NCI-H1417 treated with DMSO at 0.1 percent for 48 hours (cell line): ENCODE measurements around the gene DNAH11.
A peak's percentile ranks its signal among the peaks of the same experiment; 100 is the strongest.

ENCODE experiments used
- DNase-seq: peaks from one replicate; lab custom pipeline; 2025; lab: John Stamatoyannopoulos, UW

Gene DNAH11

DNA sequence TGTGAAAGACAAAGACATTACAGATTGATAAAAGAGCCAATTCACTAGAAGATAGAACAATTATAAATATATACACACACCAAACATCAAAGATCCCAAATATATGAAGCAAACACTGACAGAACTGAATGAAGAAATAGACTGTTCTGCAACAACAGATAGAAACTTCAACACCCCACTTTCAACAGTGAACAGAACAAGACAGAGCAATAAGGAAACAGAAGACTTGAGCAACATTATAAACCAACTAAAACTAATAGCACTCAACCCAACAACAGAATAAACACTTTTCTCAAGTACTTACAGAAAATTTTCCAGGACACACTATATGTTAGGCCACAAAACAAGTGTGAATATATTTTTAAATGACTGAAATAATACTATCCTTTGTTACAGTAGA, 392.0 kb downstream of the DNAH11 start:
- no peak for DNase-seq

DNA sequence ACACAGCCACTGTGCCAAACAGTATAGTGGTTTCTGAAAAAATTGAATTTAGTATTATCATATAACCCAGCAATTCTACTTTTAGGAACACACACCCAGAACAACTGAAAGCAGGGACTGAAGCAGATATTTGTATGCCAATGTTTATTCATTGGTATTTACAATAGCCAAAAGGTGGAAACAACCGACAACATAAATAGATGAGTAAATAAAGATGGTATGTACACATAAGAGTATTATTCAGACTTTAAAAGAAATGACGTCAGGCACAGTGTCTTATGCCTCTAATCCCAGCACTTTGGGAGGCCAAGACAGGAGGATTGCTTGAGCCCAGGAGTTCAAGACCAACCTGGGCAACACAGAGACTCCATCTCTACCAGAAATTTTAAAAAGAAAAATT, 395.6 kb downstream of the DNAH11 start:
- DNase-seq = no peak

DNA sequence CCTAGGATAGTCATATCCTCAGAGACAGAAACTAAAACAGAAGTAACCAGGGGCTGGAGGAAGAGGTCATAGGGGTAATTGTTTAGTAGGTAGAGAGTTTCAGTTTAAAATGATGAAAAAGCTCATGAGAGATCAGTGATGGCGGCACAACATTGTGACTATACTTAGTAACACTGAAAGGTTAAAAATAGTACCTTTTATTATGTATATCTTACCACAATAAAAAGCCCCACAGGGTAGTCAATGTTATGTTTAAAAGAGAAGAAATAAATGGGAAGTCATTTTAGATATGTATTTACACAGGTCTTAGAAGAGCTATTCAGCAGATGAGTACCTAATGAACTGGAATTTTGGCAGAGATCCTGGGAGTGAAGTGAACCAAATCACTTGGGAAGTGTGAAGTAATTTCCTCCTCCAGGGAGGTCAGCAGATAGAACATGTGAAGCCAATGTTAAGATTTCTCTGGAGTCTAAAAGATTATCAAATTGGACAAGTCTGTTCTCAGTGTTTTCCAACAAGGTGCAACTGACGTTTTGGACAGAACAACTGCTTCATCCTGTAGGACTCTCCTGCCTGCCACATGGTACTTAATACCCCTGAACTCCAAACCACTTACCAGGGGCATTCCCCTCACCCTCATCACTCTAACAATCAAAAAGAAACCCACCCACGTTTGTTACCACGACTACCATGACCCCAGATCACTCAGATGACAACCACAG, 396.5 kb downstream of the DNAH11 start:
- no peak for DNase-seq

DNA sequence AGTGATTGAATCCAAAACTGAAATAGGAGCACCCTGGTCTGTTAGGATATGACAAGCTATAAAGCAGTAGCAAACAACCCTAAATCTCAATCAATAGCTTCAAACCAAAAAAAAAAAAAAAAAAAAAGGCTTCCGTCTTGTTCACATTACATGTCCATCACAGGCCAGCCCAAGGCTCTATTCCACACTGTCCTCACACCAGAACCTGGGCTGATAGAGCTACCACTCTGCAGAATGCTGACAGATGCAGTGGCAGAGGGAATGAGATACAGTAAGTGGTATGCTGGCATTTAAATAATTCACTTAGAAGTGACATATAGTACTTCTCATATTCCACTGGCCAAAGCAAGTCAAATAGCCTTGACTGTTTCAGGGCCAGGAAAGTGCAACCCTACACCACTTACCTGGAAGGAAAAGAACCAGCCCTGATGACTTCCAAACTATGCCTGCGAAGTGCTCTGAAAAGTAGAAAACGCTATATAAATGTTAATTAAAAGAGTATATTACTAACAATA, 397.1 kb downstream of the DNAH11 start:
- DNase-seq = no peak

DNA sequence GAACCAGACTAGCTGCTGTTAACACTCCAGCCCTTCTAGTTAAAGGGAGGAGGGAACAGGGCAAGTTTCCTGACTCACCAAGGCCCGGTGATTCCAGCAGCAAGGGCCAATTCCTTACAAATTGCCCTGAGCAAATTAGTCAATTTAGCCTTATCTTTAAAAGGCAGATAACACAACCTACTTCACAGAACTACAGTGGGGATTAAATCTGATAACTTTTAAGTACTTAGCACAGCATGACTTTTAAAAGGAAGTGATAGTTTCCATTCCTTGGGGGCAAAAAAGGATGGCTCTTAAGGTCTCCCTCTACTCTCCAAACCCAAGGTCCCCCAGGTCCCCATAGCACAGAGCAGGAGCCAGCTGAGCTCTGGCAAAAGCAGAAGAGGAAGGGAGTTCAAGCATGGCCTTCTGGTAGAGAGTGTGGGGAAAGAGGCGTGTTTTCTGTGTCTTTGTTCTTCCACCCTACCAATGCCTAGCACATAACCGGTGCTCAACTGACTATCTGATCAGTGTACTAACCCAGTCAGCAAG, 398.8 kb downstream of the DNAH11 start:
- DNase-seq = no peak

DNA sequence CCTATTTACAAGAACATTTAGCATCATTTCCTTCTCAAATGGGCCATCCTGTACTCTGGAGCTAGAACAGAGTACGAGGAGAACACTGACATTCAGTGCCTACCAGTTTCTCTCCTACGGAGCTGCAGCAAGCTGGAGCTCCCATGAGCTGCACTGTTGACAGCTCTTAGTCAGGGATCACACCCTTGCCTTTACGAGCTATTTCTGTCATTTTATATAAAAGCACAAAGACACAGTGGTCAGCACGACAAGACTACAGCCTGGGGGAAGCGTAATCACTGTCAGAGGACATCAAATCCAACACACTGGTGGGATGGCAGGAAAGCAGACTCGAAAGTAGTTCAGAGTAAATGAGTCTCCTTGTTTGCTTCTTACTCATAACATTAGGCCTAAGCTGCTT, 400.1 kb downstream of the DNAH11 start:
- no peak for DNase-seq

DNA sequence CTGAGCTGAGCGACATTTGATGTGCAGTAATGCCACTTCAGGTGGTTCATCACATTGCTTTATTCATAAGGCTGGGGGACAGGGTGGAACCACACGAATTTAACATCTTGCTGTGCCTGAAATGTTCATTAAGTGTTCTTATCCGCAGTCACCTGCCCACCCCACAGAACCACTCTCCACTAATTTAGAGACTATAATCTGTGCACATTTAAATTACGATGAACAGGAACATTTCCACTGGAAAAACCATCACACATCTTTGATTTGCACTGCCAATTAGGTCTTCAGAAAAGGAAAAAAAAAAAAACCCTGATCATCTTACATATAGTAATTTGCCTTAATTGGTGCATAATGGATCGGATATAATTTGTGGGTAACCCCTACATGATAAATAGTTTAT, 400.6 kb downstream of the DNAH11 start:
- DNase-seq = no peak

DNA sequence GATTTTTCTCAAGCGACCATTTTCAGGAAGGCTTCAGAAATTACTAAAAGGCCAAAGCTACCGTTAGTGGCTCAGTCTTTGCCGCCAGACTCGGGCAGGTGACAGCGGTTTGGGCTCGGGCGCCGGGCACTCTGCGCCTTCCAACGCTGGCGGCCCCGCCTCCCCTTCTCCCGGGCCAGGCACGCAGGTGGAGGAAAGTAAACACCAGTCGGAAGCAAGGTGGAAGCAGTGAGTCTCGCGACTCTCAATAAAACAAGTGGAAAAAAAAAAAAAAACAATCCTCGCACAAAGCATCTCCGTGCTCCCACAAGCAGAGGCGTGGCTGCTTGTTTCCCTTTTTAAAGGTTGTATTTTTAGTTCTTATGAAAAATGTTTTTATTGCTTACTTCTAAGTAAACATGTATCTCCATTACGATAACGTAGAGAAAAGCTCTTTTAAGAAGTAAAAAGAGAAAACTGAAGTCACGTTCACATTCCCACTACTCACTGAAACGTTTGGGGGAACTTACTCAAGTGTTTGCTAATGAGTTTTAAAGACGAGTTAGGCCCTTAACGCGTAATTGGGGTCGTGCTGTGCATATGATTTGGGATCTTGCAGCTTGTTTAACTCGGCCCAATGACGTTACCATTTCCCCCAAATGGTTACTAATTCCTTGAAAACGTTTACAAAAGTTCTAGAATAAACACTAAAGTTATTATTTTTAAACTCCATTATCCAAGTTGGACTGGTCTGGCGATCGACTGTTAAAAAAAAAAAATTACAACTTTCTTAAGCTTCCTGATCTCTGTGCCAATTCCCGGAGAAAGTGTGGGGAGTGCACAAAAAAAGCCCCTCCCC, 402.0 kb downstream of the DNAH11 start:
- DNase-seq = peak; percentile 42

DNA sequence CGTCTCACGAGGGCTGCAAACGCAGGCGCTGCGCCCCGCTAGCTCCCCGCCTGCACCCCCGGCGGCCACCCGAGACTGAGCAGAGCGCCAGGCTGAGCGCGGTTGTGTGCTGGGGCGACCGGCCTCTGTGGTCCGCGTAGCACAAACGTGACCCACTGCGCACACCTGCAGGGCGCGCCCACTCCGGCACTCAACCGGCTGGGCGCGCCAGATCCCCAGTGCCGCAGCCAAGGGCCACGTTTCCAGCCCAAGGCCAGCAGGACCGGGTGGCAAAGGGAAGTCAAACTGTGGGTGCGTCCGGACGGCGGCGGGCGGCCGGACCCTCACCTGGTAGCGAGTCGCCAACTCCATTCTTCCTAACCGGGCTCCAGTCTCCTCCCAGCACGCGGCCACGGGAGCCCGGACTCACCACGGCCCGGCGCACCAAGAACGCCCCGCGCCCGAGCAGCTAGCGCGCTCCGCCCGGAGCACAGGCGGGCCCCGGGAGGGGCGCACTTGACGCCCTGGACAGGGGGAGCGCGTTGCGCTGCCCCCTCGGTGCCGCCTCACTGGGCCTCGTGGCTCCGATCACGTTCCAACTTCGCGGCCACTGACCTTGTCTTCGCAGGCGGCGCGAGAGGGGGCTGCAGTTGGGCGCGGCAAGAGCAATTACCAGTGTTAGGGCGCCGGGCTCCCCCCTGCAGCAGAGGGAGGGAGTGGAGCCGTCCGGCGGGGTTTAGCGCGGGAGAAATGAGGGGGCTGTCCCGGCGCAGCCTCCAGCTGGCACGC, 402.8 kb downstream of the DNAH11 start, which contains the start of gene CDCA7L:
TSS of gene CDCA7L (minus strand) at position 446 of the 768 bp plus-strand sequence. CDS start at position 351, 95 bp downstream.
- DNase-seq = peak; percentile 70

DNA sequence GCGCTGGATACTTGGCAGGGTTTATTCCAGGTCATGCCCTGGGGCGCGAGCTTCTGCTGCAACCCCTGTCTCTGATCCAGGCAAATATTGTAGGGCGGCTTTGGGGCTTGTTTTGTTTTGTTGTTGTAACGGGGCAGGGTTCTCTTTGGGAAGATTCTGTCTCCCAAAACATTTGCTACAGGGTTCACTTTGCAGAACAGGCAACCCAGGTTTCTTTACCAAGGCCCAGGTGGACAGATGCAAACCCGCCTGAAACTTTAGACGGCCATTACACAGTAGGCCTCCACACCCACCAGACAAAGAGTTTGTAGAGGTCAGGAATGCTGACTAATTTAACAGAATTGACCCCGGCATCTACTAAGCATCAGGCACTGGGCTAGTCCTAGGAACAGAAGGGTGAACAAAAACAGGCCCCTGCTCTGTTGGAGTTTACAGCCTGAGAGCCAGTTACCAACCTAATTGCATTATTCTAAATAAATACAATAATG, 403.4 kb downstream of the DNAH11 start:
- DNase-seq = no peak

DNA sequence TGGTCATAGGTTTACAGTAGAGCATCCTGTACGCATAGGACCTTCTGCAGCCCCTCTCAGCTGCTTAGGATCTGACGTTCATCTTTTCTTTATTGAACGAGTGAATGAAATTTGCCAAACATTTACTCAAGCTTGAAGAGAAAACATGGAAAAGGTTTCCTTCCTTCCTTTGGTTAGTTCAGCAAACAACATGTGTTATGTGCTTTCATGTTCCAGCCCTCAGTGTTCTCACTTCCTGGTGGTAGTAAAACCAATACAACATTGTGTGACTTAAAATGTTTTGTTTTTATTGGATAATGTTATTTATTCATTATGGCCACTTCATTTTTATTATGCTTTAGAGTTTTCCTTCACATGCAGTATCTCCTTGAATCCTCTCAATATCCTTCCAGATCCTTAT, 404.2 kb downstream of the DNAH11 start:
- DNase-seq = no peak

DNA sequence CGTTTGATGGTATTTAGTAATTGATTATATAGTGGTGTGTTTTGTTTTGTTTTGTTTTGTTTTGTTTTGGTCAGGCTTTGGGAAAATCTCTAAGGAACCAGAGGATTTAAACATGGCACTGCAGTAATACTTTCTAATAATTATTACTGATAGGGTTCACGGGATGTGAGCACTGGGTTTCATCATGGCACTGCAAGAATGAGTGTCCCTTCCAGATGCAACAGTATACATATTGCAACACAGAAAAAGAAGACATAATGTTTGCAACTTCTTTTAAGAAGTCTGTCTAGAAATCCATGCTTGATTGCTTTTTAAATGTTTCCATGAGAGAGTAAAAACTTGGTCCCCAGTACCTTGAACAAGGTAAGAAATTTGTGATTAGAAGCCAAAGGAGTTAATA, 405.1 kb downstream of the DNAH11 start:
- no peak for DNase-seq

DNA sequence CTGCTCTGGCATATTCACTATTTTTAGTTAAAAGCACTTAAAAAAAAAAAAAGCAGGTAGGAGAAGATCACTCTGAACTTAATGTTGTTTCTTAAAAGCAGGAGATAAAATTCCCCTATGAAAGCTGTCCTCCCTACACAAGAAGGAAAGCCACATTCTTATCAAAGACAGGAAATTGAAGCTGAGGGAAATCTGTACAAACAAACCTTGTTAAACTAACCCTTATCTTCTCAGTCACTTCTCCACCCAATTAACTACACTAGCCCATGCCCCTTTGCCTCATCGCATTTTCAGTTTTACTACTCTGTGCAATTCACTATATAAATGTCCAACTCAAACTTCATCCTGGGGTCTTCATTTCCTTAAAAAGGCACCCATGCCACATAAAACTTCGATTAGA, 405.5 kb downstream of the DNAH11 start:
- DNase-seq = no peak

DNA sequence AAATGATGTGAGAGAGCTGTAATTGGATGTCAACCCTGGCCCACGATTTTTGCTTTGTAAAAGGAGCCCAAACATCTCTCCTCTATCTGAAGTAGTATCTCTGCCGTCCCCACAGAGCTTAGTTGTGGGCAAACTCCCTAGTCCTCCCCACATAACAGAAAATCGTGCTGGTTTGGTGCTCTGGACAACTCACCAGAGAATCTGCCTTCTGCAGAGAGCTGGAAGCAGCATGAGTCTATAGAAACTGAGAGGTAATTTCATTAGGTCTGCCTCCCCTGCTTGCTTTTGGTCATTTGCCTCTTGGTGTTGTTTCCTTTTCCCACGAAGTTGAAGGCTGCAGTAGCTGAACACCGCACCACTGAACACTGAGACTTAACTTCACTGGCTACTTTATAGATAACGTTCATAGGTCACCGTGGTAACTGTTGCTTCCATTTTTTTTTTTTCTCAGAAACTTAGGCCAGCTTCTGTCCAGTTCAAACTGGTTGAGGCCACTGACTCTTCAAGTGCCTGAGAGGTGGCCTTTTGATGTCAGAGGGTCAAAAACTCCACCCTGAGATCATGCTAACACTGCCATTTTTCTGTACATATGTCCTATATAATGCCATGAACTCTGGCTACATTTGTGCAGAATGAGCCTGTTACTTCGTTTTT, 406.2 kb downstream of the DNAH11 start:
- no peak for DNase-seq
